Measurements from ENCODE around the gene ZFAND2A.

- peak; percentile 13 to 60 (median 41) for TF ChIP-seq CTCF (IDR thresholded peaks at IDR 0.05)
- TF ChIP-seq POLR2A (IDR thresholded peaks at IDR 0.05): no peak
These were observed 15.7 kb downstream of the ZFAND2A start for GRCh38 chr7:1144269-1144771.

All from heart left ventricle (tissue), 13 donors.